ENCODE measurements around the gene ADGRG4.

- TF ChIP-seq, protein P1, sequence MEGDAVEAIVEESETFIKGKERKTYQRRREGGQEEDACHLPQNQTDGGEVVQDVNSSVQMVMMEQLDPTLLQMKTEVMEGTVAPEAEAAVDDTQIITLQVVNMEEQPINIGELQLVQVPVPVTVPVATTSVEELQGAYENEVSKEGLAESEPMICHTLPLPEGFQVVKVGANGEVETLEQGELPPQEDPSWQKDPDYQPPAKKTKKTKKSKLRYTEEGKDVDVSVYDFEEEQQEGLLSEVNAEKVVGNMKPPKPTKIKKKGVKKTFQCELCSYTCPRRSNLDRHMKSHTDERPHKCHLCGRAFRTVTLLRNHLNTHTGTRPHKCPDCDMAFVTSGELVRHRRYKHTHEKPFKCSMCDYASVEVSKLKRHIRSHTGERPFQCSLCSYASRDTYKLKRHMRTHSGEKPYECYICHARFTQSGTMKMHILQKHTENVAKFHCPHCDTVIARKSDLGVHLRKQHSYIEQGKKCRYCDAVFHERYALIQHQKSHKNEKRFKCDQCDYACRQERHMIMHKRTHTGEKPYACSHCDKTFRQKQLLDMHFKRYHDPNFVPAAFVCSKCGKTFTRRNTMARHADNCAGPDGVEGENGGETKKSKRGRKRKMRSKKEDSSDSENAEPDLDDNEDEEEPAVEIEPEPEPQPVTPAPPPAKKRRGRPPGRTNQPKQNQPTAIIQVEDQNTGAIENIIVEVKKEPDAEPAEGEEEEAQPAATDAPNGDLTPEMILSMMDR (conservative IDR thresholded peaks at IDR 0.05; ENCODE audit: low read length): no peak
- no peak for TF ChIP-seq EZH2phosphoT487 (IDR thresholded peaks at IDR 0.05; ENCODE audit: borderline replicate concordance)
Observed at GRCh38 chrX:136447308-136447707, 146.5 kb downstream of the ADGRG4 start.

Data from Loucy (cell line).